Common myeloid progenitor, CD34-positive (primary cell): ENCODE measurements around the gene SYCP2L.
"Not testable (repeated sequence)": the region's sequence is repeated elsewhere in the genome, so short reads cannot be mapped to it uniquely, and the experiment has no call there.

ENCODE experiments used
- CTCF ChIA-PET: fragments of 350-600 bp; sonication (Branson Sonifier 250); formaldehyde crosslinking; loops from one replicate; lab custom pipeline; 2021; ENCODE audit warnings: antibody characterized with exemption; lab: Charles Lee
- POLR2A ChIA-PET: fragments of 350-600 bp; sonication (Branson Sonifier 250); formaldehyde crosslinking; loops from one replicate; lab custom pipeline; 2021; ENCODE audit warnings: antibody characterized with exemption; lab: Charles Lee
- DNase-seq, 3 donors: peaks; one replicate each; pipeline versions ENCODE4 v3.0.0 to v3.0.0-alpha.2; 2013
- H3K27ac ChIP-seq, 2 experiments: 1 replicate in 1 of 2; 2 replicates in 1 of 2; pipeline ENCODE4 v1.7.0; 2013; ENCODE audit warnings: inconsistent platforms in 2 of 2, low read length in 2 of 2, mild to moderate bottlenecking in 2 of 2, low read depth in 1 of 2, moderate library complexity in 1 of 2; ENCODE audit not compliant: severe bottlenecking in 2 of 2, insufficient read depth in 1 of 2, poor library complexity in 1 of 2
- H3K27me3 ChIP-seq, 5 experiments: replicated peaks in 2 of 5; 1 replicate in 3 of 5; 2 replicates in 2 of 5; pipeline versions ENCODE4 v1.6.1 to v1.7.0; 2013; ENCODE audit warnings: low read length in 4 of 5, mild to moderate bottlenecking in 2 of 5, moderate library complexity in 2 of 5, inconsistent platforms in 1 of 5; ENCODE audit not compliant: insufficient read depth in 5 of 5, control insufficient read depth in 4 of 5
- H3K36me3 ChIP-seq, 4 experiments: 1 replicate in 2 of 4; 2 replicates in 2 of 4; pipeline versions ENCODE4 v1.6.1 to v1.7.0; 2013; ENCODE audit warnings: low read length in 3 of 4, control low read depth in 1 of 4, mild to moderate bottlenecking in 1 of 4; ENCODE audit not compliant: control insufficient read depth in 4 of 4, insufficient read depth in 4 of 4
- H3K4me1 ChIP-seq, 4 experiments: 1 replicate in 3 of 4; 2 replicates in 1 of 4; pipeline versions ENCODE4 v1.6.1 to v1.7.1; 2013; ENCODE audit warnings: low read length in 3 of 4, mild to moderate bottlenecking in 3 of 4, control low read depth in 1 of 4, inconsistent platforms in 1 of 4, moderate library complexity in 1 of 4; ENCODE audit not compliant: control insufficient read depth in 4 of 4, insufficient read depth in 4 of 4; ENCODE audit errors: control extremely low read depth in 1 of 4
- H3K4me3 ChIP-seq, 7 experiments: 1 replicate in 4 of 7; 2 replicates in 3 of 7; pipeline versions ENCODE4 v1.5.1 to v1.7.0; 2013; ENCODE audit warnings: mild to moderate bottlenecking in 7 of 7, low read length in 6 of 7, moderate library complexity in 6 of 7, inconsistent platforms in 2 of 7, low read depth in 2 of 7, control low read depth in 1 of 7; ENCODE audit not compliant: insufficient read depth in 4 of 7, control insufficient read depth in 1 of 7; ENCODE audit errors: extremely low read depth in 1 of 7
- H3K9me3 ChIP-seq, 5 experiments: 1 replicate in 4 of 5; 2 replicates in 1 of 5; pipeline versions ENCODE4 v1.6.1 to v1.7.1; 2013; ENCODE audit warnings: low read length in 4 of 5, mild to moderate bottlenecking in 2 of 5, inconsistent platforms in 1 of 5, low read depth in 1 of 5, moderate library complexity in 1 of 5; ENCODE audit not compliant: control insufficient read depth in 4 of 5, insufficient read depth in 2 of 5; ENCODE audit errors: control extremely low read depth in 1 of 5
- WGBS: methylation state at CpG from one replicate; pipeline ENCODE4 v1.1.5; 2013; ENCODE audit not compliant: insufficient coverage; 5-methylcytosine and 5-hydroxymethylcytosine counted together

SYCP2L gene

DNA sequence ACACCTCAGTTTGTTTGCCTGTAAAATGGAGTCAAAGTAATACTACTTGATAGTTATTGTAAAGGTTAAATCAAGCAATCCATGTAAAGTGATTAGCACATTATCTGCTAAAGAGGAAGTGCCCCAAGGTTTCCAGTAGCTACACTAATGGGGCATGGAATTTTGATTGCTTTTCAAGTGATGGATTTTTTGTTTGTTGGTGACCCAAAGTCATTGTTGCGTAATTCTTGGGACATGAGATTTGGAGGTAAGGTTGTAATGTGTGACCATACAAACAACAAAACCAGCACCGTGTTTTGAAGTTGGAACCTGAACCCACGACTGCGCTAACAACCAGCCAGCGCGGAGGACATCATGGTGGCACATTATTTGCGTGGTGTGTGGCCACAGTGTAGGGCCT lies 17.2 kb downstream of the SYCP2L start:
- ChIA-PET CTCF (interaction anchor here (0.7 kb wide), 1 partner anchor 16 kb away, joined by 3 read pairs; no protein-coding TSS in a partner anchor), POLR2A (no interaction called here)
- Histone ChIP-seq H3K4me1 (peaks cover 0 to 6% (median 2%) of the 10 kb centered on the region in 4 experiments), H3K27ac (no peak overlapping the region), H3K9me3 (no peaks in the 10 kb centered on the region), H3K4me3 (no peak overlapping the region), H3K27me3 (peaks cover 0 to 3% (median 0%) of the 10 kb centered on the region in 5 experiments), H3K36me3 (no peaks in the 10 kb centered on the region)
- WGBS, result 100% methylated on average over 6 of the region's 7 CpGs
- DNase-seq, result no peak

DNA sequence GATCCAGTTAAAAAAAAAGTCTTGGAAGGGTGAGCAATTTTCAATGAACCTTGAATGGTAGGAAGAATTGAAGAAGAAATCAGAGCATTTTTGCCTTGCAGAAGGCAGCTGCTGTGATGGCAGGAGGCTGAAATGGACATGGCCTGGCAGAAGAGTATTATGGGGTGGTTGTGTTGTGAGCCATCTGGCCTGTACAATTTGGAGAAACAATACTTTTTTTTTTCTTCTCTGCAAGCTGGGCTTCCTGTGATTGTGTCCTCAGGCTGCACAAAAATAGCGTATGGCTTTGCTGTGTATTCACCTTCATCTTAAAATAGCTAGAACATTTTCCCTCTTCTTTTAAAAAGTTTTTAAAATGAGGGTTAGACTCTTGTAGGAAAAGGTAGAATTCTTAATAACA lies 21.4 kb downstream of the SYCP2L start:
- H3K36me3 ChIP-seq, result no peaks in the 10 kb centered on the region
- no peak overlapping the region for H3K4me3 ChIP-seq
- no peaks in the 10 kb centered on the region for H3K4me1 ChIP-seq
- no CpG with 5 or more reads among the region's 1 CpG for WGBS
- H3K9me3 ChIP-seq, result no peaks in the 10 kb centered on the region
- ChIA-PET CTCF (no interaction called here), POLR2A (no interaction called here)
- H3K27me3 ChIP-seq, result peaks cover 0 to 3% (median 0%) of the 10 kb centered on the region in 5 experiments
- H3K27ac ChIP-seq, result no peak overlapping the region
- no peak for DNase-seq

DNA sequence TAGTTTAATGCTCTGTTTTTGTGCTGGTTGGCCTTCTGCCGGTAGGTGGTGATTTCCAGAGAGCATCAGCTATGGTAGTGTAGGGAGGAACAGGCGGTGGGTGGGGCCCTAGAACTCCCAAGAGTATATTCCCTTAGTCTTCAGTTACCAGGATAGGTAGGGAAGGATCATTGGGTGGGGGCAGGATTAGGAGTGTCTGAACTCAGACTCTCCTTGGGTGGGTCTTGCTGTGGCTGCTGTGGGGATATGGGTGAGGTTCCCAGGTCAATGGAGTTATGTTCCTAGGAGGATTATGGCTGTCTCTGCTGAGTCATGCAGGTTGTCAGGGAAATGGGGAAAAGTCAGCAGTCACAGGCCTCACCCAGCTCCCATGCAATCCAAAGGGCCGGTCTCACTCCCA lies 32.7 kb downstream of the SYCP2L start:
- CTCF ChIA-PET, POLR2A ChIA-PET, H3K4me1 ChIP-seq, H3K9me3 ChIP-seq, H3K27ac ChIP-seq, H3K27me3 ChIP-seq, H3K4me3 ChIP-seq, DNase-seq, H3K36me3 ChIP-seq: not testable (repeated sequence)
- WGBS, result 100% methylated on average over 3 of the region's 3 CpGs

DNA sequence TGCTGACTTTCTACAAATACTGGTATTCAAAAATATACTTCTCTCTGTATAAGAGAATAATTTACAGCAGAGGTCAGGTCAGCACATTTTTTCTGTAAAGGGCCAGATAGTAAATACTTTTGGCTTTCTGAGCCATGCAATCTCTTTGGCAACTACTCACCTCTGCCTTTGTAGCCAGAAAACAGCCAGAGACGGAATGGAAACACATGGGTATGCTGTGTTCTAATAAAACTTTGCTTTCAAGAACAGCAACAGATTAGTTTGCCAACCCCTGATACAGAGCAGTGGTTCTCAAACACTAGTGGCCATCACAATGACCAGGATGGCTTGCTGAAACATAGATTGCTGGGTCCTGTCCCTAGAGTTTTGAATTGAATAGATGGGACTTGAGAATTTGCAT lies 46.3 kb downstream of the SYCP2L start:
- 100% methylated on average over 1 of the region's 1 CpG for WGBS
- H3K27me3 ChIP-seq, result peaks cover 0 to 4% (median 0%) of the 10 kb centered on the region in 5 experiments
- ChIA-PET CTCF (interaction anchor here (1.2 kb wide), 1 partner anchor 19 kb away, joined by 3 read pairs; no protein-coding TSS in a partner anchor), POLR2A (no interaction called here)
- no peak for DNase-seq
- no peaks in the 10 kb centered on the region for H3K36me3 ChIP-seq
- H3K27ac ChIP-seq, result no peak overlapping the region
- no peaks in the 10 kb centered on the region for H3K4me1 ChIP-seq
- peaks cover 0 to 6% (median 0%) of the 10 kb centered on the region in 5 experiments for H3K9me3 ChIP-seq
- H3K4me3 ChIP-seq, result no peak overlapping the region

DNA sequence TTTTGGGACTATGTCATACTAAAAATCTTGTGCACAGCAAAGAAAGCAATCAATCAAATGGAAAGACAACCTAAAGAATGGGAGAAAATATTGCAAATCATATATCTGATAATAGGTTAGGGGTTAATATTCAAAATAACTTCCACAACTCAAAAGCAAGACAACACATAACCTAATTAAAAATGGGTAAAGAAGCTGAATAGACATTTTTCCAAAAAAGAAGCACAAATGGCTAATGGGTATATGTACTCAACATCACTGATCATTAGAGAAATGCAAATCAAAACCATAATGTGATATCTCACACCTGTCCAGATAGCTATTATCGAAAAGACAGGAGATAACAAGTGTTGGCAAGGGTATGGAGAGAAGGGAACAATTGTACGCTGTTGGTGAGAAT lies 53.0 kb downstream of the SYCP2L start:
- Histone ChIP-seq H3K4me1 (no peaks in the 10 kb centered on the region), H3K9me3 (no peaks in the 10 kb centered on the region), H3K27me3 (no peaks in the 10 kb centered on the region), H3K4me3 (no peak overlapping the region), H3K36me3 (no peaks in the 10 kb centered on the region), H3K27ac (no peak overlapping the region)
- ChIA-PET POLR2A (no interaction called here), CTCF (no interaction called here)
- no peak for DNase-seq
- no CpG with 5 or more reads among the region's 2 CpGs for WGBS

DNA sequence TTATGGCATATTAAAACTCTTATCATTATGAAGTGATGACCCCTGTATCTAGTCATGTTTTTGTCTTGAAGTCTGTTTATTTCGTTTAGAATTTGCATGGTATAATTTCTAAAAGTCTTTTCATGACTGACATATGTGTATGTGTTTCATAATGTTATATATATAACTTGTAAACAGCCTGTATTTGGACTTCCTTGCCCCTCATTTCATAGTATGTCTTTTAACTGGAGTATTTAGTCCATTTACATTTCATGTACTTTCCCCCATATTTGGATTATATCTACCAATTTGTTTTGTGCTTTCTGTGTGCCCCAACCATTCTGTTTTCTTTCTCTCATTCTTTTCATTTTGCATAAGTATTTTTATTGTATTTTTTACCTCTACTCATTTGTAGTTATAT lies 59.0 kb downstream of the SYCP2L start:
- ChIA-PET CTCF (no interaction called here), POLR2A (no interaction called here)
- no peaks in the 10 kb centered on the region for H3K27me3 ChIP-seq
- H3K4me3 ChIP-seq, result no peak overlapping the region
- DNase-seq, result no peak
- no peaks in the 10 kb centered on the region for H3K36me3 ChIP-seq
- no peak overlapping the region for H3K27ac ChIP-seq
- no peaks in the 10 kb centered on the region for H3K4me1 ChIP-seq
- no CpG with 5 or more reads among the region's 1 CpG for WGBS
- H3K9me3 ChIP-seq, result no peaks in the 10 kb centered on the region

DNA sequence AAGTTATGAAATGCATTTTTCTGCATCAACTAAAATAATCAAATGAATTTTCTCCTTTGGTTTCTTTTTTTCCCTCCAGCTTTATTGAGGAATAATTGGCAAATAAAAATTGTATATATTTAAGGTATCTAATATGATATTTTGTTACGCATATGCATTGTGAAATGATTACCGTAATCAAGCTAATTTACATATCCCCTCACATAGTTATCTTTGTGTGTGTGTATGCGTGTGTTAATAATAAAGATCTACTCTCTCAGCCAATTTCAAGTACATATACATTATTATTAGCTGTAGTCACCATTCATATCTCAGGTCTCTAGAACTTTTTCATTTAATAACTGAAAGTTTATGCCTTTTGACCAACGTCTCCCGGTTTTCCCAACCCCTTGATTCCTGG lies 61.1 kb downstream of the SYCP2L start:
- CTCF ChIA-PET, result interaction anchor here (1.1 kb wide), 1 partner anchor 548 kb away, joined by 3 read pairs; no protein-coding TSS in a partner anchor
- 92% methylated on average over 2 of the region's 5 CpGs for WGBS
- no peak overlapping the region for H3K4me3 ChIP-seq

More for the DNA sequence above, 61.1 kb downstream of the SYCP2L start:
- H3K36me3 ChIP-seq, result no peaks in the 10 kb centered on the region
- no peaks in the 10 kb centered on the region for H3K4me1 ChIP-seq
- POLR2A ChIA-PET, result no interaction called here
- no peaks in the 10 kb centered on the region for H3K27me3 ChIP-seq
- no peaks in the 10 kb centered on the region for H3K9me3 ChIP-seq
- no peak for DNase-seq
- H3K27ac ChIP-seq, result no peak overlapping the region
